Uterus (tissue), 2 donors: ENCODE results near the gene UBE2E1.

Source experiments
- CTCF ChIP-seq, 4 experiments: fragments of 200-600 bp in 2 of 4; fragments of 450-650 bp in 2 of 4; sonication (generic) in 2 of 4; IDR thresholded peaks; one replicate each; pipeline ENCODE4 v1.5.1; 2016 to 2019; ENCODE audit warnings: antibody characterized with exemption in 4 of 4, mild to moderate bottlenecking in 2 of 4, moderate library complexity in 1 of 4
- POLR2A ChIP-seq, 2 donors: fragments of 450-650 bp; IDR thresholded peaks; one replicate each; pipeline ENCODE4 v1.6.1; 2016; ENCODE audit warnings: antibody characterized with exemption in 2 of 2, mild to moderate bottlenecking in 1 of 2, moderate library complexity in 1 of 2

GRCh38 chr3:23932571-23932970, 126.8 kb downstream of the UBE2E1 start:
- no peak for TF ChIP-seq CTCF (IDR thresholded peaks at IDR 0.05)
- no peak for TF ChIP-seq POLR2A (IDR thresholded peaks at IDR 0.05)
